ENCODE data around the gene UBE2J2. TPM values are rescaled to one million over a fixed set of nuclear protein-coding genes. Genes with fewer than 3 reads are reported as not detected.

UBE2J2 gene
- total RNA-seq, 4 donors from 2014 or later: 30.2 to 70.0 (median 60.0) TPM

DNA sequence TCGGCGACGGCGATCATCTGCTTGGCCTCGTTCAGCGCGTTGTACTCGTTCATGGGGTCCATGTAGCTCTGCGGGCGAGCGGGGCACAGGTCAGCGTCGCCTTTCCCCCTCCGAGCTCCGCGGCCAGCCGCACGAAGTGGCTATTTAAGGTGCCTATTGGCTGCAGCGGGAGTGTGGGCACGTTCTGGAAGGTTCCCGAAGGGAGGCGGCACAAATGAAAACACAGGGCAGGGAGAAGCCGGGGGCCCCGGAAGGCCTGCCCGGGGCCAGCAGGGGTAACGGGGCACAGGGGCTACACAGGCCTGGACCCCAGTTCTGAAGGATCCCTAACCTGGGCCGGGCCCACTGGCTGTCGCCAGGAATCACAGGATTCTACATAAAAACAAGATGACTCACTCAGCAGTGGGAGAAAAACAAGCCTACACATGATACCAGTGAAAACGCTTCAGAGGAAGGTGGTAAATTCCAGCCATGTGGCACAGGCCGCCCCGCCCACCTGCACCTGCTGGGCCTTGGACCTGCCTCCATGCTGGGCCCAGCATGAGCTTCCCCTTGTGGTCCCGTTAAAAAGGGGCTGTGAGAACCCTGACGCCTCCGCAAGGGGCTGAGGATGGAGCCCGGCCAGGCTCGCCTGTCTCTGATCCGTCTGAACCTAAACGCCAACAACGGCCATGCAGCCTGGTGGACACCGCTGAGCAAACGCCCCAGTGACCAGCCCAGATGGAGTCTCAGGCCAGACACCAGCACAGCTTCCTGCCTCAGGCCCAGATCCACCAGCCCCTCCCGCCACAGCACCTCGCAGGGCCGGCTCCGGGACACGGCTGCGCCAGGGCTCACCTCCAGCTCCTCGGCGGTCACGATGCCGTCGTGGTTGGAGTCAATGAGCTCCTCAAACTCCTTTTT, 55.8 kb downstream of the UBE2J2 start:
- DNase-seq (ENCODE audit: low spot score in 2 of 2): no peak
- TF ChIP-seq EP300 (IDR thresholded peaks at IDR 0.05): no peak
- H3K4me1 ChIP-seq: peaks cover 28% of the 10 kb centered on the region
- no peaks in the 10 kb centered on the region for H3K27me3 ChIP-seq
- H3K9me3 ChIP-seq: no peaks in the 10 kb centered on the region
- 79% methylated on average over 40 of the region's 52 CpGs for WGBS
- no peak overlapping the region for H3K27ac ChIP-seq
- H3K4me3 ChIP-seq: no peak overlapping the region
- peaks cover 68% of the 10 kb centered on the region for H3K36me3 ChIP-seq

DNA sequence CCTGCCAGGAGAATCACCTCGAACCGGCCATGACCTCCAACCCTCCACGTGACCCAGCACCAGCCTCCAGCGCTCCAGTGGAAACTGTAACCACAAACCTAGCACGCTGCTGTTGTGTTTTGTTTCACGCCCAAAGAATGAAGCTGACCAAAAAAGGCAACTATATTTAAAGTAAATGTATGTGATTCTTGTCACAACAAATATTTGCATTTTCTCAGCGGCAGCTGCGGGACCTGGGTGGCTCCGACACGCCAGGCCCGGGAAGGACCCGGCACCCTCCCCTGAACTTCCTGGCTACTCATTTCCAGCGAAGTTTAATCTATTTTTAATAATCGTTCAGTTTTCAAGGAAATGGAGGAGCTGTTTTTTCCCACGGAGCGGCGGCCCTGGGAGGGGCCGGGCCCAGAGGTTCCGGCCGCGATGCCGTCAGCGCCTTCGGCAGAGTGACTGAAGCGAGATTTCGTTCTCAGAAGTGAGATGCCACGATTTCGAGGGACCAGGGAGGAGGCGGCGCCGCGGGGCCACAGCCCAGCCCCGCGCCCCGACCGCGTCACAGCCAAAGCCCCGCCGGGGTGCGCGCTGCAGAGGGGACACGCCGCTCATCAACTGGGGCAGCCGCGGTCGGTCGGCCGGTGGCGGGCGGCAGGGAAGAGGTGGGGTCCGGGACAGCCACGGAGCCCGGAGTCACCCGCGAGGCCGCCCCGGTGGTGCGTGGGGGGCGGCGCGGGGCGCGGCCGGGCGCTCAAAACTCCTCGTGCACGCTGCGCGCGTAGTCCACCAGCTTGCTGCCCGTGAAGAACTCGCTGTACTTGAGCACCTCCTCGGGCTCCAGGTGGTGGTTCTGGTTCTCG, 56.7 kb downstream of the UBE2J2 start:
- Histone ChIP-seq H3K9me3 (no peaks in the 10 kb centered on the region), H3K4me1 (peaks cover 36% of the 10 kb centered on the region), H3K27me3 (no peaks in the 10 kb centered on the region), H3K4me3 (no peak overlapping the region), H3K36me3 (peaks cover 59% of the 10 kb centered on the region), H3K27ac (no peak overlapping the region)
- 95% methylated on average over 58 of the region's 74 CpGs for WGBS
- no peak for DNase-seq (ENCODE audit: low spot score in 2 of 2)
- TF ChIP-seq POLR2AphosphoS5 (IDR thresholded peaks at IDR 0.05) (no peak), EP300 (IDR thresholded peaks at IDR 0.05) (no peak), POLR2A (IDR thresholded peaks at IDR 0.05) (no peak), CTCF (IDR thresholded peaks at IDR 0.05) (no peak)

DNA sequence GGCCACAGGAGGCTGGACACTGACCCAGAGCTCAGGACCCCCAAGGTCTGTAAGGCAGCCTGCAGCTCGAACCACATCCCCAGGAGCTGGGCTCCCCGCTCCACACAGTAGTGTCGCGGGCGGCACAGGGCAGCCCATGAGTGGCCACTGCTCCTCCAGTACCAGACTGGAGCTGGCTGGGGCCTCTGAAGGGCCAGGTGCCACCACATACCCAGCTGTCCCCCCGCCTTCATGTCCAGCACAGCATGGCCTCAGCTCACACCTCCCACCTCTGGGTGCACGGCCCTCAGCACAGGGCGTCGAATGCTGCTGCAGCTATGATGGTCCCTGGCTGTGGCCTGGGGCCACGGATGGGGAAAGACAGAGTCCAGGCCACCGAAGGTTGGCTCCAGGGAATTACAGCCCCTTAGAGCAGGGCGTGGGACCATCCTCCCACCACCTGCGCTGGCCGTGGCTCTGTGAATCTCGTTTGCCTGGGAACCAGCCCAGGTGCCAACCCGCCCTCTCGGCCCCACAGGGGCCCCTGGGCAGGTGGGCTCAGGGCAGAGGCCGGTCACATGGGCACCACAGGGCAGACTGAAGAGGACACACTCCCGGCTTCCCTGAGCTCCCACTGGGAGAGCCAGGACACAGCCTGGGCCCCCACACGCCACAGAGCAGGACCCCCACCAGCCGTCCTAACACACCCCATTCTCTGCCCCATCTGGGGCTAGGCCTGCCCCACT, 57.6 kb downstream of the UBE2J2 start:
- Histone ChIP-seq H3K36me3 (peaks cover 49% of the 10 kb centered on the region), H3K9me3 (no peaks in the 10 kb centered on the region), H3K4me3 (no peak overlapping the region), H3K27me3 (no peaks in the 10 kb centered on the region), H3K27ac (no peak overlapping the region), H3K4me1 (peaks cover 36% of the 10 kb centered on the region)
- 79% methylated on average over 11 of the region's 21 CpGs for WGBS
- DNase-seq (ENCODE audit: low spot score in 2 of 2): no peak
- TF ChIP-seq POLR2AphosphoS5 (IDR thresholded peaks at IDR 0.05): no peak
- TF ChIP-seq EP300 (IDR thresholded peaks at IDR 0.05): no peak

DNA sequence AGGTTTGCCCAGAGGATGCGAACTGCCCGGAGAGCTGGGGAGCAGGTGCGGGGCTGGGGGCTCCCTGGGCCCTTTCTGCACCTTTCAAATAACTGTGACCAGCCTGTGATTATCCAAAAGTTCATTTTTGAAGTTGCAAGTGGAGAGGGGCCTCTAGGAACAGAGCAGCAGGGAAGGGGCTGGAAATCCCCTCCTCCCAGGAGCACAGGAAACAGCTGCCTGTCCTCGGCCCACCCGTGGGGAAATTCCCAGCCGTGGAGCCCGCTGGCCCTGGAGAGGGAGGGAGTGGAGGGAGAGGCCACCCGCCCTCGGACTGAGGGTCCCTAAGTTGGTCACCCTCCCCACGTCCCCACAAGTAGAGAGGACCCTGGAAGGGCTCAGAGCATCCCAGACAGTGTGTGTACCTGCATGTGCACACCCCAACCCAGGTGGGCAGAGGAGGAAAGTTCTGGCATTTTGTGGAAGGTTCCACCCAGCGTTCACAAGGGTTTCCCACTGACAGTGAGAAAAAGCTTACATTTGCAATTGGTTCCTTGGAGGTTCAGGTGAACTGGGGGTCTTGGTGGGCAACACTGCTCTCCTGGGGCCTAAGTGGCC, 58.5 kb downstream of the UBE2J2 start:
- 67% methylated on average over 4 of the region's 11 CpGs for WGBS
- H3K27ac ChIP-seq: no peak overlapping the region
- H3K36me3 ChIP-seq: peaks cover 41% of the 10 kb centered on the region
- H3K4me1 ChIP-seq: peaks cover 36% of the 10 kb centered on the region
- H3K27me3 ChIP-seq: no peaks in the 10 kb centered on the region
- no peaks in the 10 kb centered on the region for H3K9me3 ChIP-seq
- no peak for DNase-seq (ENCODE audit: low spot score in 2 of 2)
- TF ChIP-seq CTCF (IDR thresholded peaks at IDR 0.05): no peak
- TF ChIP-seq EP300 (IDR thresholded peaks at IDR 0.05): no peak
- TF ChIP-seq POLR2A (IDR thresholded peaks at IDR 0.05): no peak
- no peak for TF ChIP-seq POLR2AphosphoS5 (IDR thresholded peaks at IDR 0.05)
- H3K4me3 ChIP-seq: no peak overlapping the region

- TF ChIP-seq POLR2A (IDR thresholded peaks at IDR 0.05) (no peak), EP300 (IDR thresholded peaks at IDR 0.05) (no peak), POLR2AphosphoS5 (IDR thresholded peaks at IDR 0.05) (no peak), CTCF (IDR thresholded peaks at IDR 0.05) (no peak)
- Histone ChIP-seq H3K27me3 (no peaks in the 10 kb centered on the region), H3K4me3 (peak within 1 kb of the TSS; percentile 32), H3K27ac (no peak within 1 kb of the TSS), H3K4me1 (peaks cover 41% of the 10 kb centered on the region), H3K9me3 (no peaks in the 10 kb centered on the region), H3K36me3 (peaks cover 27% of the 10 kb centered on the region)
- WGBS: 32% methylated on average over 18 of the region's 56 CpGs
- no peak for DNase-seq (ENCODE audit: low spot score in 2 of 2)
Observed at GRCh38 chr1:1213345-1214265, 60.0 kb downstream of the UBE2J2 start, which contains the start of gene TNFRSF4. Gene TNFRSF4, minus strand, starts transcription at chr1:1214153. Its CDS starts 26 bp downstream, at chr1:1214127.

Data from suprapubic skin (tissue), 4 donors.